Stomach (tissue), 4 donors: ENCODE measurements around the gene FBLN7.

Experiments used
- POLR2A ChIP-seq, 4 donors: fragments of 450-650 bp; IDR thresholded peaks; one replicate each; pipeline ENCODE4 v1.6.1; 2016; ENCODE audit warnings: antibody characterized with exemption in 4 of 4, control low read depth in 2 of 4, mild to moderate bottlenecking in 1 of 4, moderate library complexity in 1 of 4
- POLR2AphosphoS5 ChIP-seq, 3 donors: sonication (generic); formaldehyde crosslinking; IDR thresholded peaks; one replicate each; pipeline ENCODE4 v1.6.1; 2016; ENCODE audit warnings: antibody characterized with exemption in 3 of 3
- TF ChIP-seq, protein P1 (sequence below), 7 experiments: fragments of 450-650 bp in 4 of 7; fragments of 200-600 bp in 3 of 7; sonication (generic) in 3 of 7; IDR thresholded peaks; one replicate each; pipeline ENCODE4 v1.5.1; 2016 to 2019; ENCODE audit warnings: antibody characterized with exemption in 7 of 7, control low read depth in 2 of 7, mild to moderate bottlenecking in 1 of 7

DNA sequence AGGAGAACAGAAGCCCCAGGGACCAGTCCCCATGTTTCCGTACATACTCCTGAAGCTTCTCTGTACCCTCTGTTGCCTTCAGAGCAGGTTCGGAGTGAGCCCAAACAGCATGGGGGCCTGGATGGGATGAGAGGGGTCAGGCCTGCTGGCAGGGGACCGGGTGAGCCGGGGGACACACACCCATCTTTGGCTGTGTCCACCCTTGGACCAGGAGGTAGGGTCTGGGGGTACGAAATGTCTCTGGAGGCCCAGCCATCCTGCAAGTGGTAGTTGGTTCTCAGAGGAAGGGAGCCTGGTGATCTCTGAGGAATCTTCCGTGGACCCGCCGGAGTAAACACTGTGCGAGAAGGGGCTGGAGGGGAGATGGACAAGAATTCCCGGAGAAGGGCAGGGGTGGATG is 15.3 kb downstream of the FBLN7 start:
- TF ChIP-seq, protein P1, sequence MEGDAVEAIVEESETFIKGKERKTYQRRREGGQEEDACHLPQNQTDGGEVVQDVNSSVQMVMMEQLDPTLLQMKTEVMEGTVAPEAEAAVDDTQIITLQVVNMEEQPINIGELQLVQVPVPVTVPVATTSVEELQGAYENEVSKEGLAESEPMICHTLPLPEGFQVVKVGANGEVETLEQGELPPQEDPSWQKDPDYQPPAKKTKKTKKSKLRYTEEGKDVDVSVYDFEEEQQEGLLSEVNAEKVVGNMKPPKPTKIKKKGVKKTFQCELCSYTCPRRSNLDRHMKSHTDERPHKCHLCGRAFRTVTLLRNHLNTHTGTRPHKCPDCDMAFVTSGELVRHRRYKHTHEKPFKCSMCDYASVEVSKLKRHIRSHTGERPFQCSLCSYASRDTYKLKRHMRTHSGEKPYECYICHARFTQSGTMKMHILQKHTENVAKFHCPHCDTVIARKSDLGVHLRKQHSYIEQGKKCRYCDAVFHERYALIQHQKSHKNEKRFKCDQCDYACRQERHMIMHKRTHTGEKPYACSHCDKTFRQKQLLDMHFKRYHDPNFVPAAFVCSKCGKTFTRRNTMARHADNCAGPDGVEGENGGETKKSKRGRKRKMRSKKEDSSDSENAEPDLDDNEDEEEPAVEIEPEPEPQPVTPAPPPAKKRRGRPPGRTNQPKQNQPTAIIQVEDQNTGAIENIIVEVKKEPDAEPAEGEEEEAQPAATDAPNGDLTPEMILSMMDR (IDR thresholded peaks at IDR 0.05), result no peak
- no peak for TF ChIP-seq POLR2A (IDR thresholded peaks at IDR 0.05)
- TF ChIP-seq POLR2AphosphoS5 (IDR thresholded peaks at IDR 0.05), result no peak
